Measurements from ENCODE around the gene MCC. TPM values are rescaled to one million over a fixed set of nuclear protein-coding genes. Genes with fewer than 3 reads are reported as not detected.

The MCC gene
- total and polyA plus RNA-seq, 2 of the 4 experiments (the other 2 are of a cell fraction), result 5.0 to 20.6 TPM

- H4K20me1 ChIP-seq (ENCODE audit: insufficient read depth, low read length), result no peaks in the 10 kb centered on the region; the same call in 1 of the 2 replicates
- ChIA-PET POLR2A (ENCODE audit: unreplicated experiment) (no interaction called here), CTCF (no interaction called here)
- no peak overlapping the region for H2BK15ac ChIP-seq (ENCODE audit: low read depth, low read length)
- no peak overlapping the region for H3K27ac ChIP-seq (ENCODE audit: insufficient read depth, low read length)
- intact Hi-C loops (cut with micrococcal nuclease) (no loop called here), in situ Hi-C loops (cut with MboI; ENCODE audit: low sequenced_read_pairs) (no loop called here), dilution Hi-C loops (cut with HindIII; ENCODE audit: low sequenced_read_pairs, unreplicated experiment) (no loop called here)
- no peak overlapping the region for H3K4me2 ChIP-seq (ENCODE audit: low read depth, low read length)
- no peak overlapping the region for H2BK120ac ChIP-seq (ENCODE audit: low read depth, low read length)
- no peak overlapping the region for H3K18ac ChIP-seq (ENCODE audit: low read depth, low read length)
- H2BK20ac ChIP-seq (ENCODE audit: low read depth, low read length), result no peak overlapping the region
- H2AK5ac ChIP-seq (ENCODE audit: low read depth, low read length), result no peak overlapping the region
- no TSS peak for BruUV-seq (replicated peaks)
- no peak overlapping the region for H3K4ac ChIP-seq (ENCODE audit: low read depth, low read length)
- no peaks in the 10 kb centered on the region for H3K27me3 ChIP-seq (ENCODE audit: control insufficient read depth, insufficient read depth, low read length)
- H3K23ac ChIP-seq (ENCODE audit: low read depth, low read length), result no peak overlapping the region
- no peak overlapping the region for H2BK5ac ChIP-seq (ENCODE audit: low read depth, low read length, poor library complexity, severe bottlenecking)
- peaks cover 2% of the 10 kb centered on the region for H3K4me1 ChIP-seq (ENCODE audit: control insufficient read depth, insufficient read depth, low read length)
- no peak overlapping the region for H3K4me3 ChIP-seq (ENCODE audit: insufficient read depth, low read depth, low read length)
- no peak overlapping the region for H4K5ac ChIP-seq (ENCODE audit: low read depth, low read length)
- TF ChIP-seq CHD1 (IDR thresholded peaks at IDR 0.05; ENCODE audit: low read depth, low read length), result no peak
- TF ChIP-seq SMC3 (IDR thresholded peaks at IDR 0.05; ENCODE audit: low read depth, low read length), result no peak
- no peak for TF ChIP-seq MAZ (IDR thresholded peaks at IDR 0.05; ENCODE audit: borderline replicate concordance, low read depth, low read length)
- H3K79me1 ChIP-seq (ENCODE audit: low read depth in 1 of 2, low read length in 2 of 2), result peaks cover 8 to 19% of the 10 kb centered on the region in 2 experiments
- WGBS, 2 experiments (ENCODE audit: extremely low coverage in 2 of 2, insufficient read length in 1 of 2), result no CpG with 5 or more reads among the region's 4 CpGs
- H2AK9ac ChIP-seq (replicated peaks; ENCODE audit: low read depth, low read length, poor library complexity), result no peak overlapping the region
- H3K36me3 ChIP-seq (ENCODE audit: control insufficient read depth, insufficient read depth, low read length), result peaks cover 8% of the 10 kb centered on the region
- no peak overlapping the region for H2AFZ ChIP-seq (replicated peaks; ENCODE audit: low read length, poor library complexity)
- no peak overlapping the region for H3K9ac ChIP-seq (ENCODE audit: low read depth, low read length)
- H3K9me1 ChIP-seq (ENCODE audit: insufficient read depth, low read length), result no peaks in the 10 kb centered on the region
- H4K91ac ChIP-seq (ENCODE audit: insufficient read depth, low read depth, low read length), result no peak overlapping the region
- no peak for ATAC-seq (ENCODE audit: low read depth)
- H4K8ac ChIP-seq (ENCODE audit: low read depth in 2 of 2, low read length in 2 of 2), result no peak overlapping the region
- no peak overlapping the region for H3K56ac ChIP-seq (ENCODE audit: extremely low read depth, insufficient read depth, low read length)
- no peak for DNase-seq
- peaks cover 4% of the 10 kb centered on the region for H3K9me3 ChIP-seq (ENCODE audit: control insufficient read depth, insufficient read depth, low read length)
- H3K14ac ChIP-seq (replicated peaks; ENCODE audit: low read depth, low read length), result no peak overlapping the region
Measured at GRCh38 chr5:113526421-113526820, 38.2 kb upstream of the MCC start.
